AG04449 (cell line): ENCODE data around the gene BTBD10.
"Not testable (repeated sequence)": the region's sequence is repeated elsewhere in the genome, so short reads cannot be mapped to it uniquely, and the experiment has no call there.

Source experiments
- CTCF ChIA-PET: fragments of 350-600 bp; formaldehyde crosslinking; extraction: SDS; loops from one replicate; lab custom pipeline; 2021; ENCODE audit warnings: antibody characterized with exemption; lab: Yijun Ruan, JAX
- POLR2A ChIA-PET: fragments of 400-600, 350-600 bp; formaldehyde crosslinking; extraction: SDS; loops from one replicate; lab custom pipeline; 2020; ENCODE audit warnings: antibody characterized with exemption, inconsistent platforms; lab: Yijun Ruan, JAX
- DNase-seq: peaks from one replicate; pipeline ENCODE4 v3.0.0-alpha.2; 2010; ENCODE audit warnings: low read depth, low spot score
- H3K4me3 ChIP-seq: 2 replicates; pipeline ENCODE4 v1.5.1; 2011; ENCODE audit warnings: low read depth, mild to moderate bottlenecking, control low read depth, low read length
- TF ChIP-seq, protein P1 (sequence below): IDR thresholded peaks from one replicate; pipeline ENCODE4 v1.5.1; 2011; ENCODE audit warnings: mild to moderate bottlenecking, moderate library complexity, low read length, control low read depth, inconsistent platforms; ENCODE audit not compliant: insufficient read depth; ENCODE audit errors: missing control alignments

BTBD10 gene

DNA sequence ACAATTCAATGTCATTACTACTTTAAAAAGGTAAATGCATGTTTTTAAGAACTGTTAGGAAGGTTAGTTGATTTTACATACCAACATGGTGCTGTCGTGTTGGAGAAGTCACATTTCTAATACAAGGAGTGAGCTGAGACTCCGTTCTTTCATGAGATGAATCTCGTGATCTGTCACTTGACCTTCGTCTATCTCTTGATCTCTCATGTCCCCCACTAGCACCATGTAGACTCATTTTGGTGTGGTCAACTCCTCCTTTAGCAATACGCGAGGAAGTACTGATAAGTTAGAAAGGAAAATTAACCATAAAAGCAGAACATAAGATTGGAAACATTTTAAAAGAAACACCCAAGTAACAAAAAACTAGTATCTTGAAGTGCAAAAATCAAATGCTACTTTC is 41.5 kb downstream of the BTBD10 start:
- H3K4me3 ChIP-seq: no peak overlapping the region
- DNase-seq: no peak
- CTCF ChIA-PET: interaction anchor here (0.9 kb wide), 1 partner anchor 211 kb away, joined by 3 read pairs; no protein-coding TSS in a partner anchor
- POLR2A ChIA-PET: no interaction called here
- TF ChIP-seq, protein P1, sequence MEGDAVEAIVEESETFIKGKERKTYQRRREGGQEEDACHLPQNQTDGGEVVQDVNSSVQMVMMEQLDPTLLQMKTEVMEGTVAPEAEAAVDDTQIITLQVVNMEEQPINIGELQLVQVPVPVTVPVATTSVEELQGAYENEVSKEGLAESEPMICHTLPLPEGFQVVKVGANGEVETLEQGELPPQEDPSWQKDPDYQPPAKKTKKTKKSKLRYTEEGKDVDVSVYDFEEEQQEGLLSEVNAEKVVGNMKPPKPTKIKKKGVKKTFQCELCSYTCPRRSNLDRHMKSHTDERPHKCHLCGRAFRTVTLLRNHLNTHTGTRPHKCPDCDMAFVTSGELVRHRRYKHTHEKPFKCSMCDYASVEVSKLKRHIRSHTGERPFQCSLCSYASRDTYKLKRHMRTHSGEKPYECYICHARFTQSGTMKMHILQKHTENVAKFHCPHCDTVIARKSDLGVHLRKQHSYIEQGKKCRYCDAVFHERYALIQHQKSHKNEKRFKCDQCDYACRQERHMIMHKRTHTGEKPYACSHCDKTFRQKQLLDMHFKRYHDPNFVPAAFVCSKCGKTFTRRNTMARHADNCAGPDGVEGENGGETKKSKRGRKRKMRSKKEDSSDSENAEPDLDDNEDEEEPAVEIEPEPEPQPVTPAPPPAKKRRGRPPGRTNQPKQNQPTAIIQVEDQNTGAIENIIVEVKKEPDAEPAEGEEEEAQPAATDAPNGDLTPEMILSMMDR: no peak

- no peak overlapping the region for H3K4me3 ChIP-seq
- no peak for DNase-seq
- TF ChIP-seq, protein P1: no peak
- POLR2A ChIA-PET: no interaction called here
- CTCF ChIA-PET: no interaction called here
These were observed 47.8 kb downstream of the BTBD10 start for GRCh38 chr11:13415201-13415600.

GRCh38 chr11:13405220-13405619 is 57.8 kb downstream of the BTBD10 start:
- POLR2A ChIA-PET: no interaction called here
- CTCF ChIA-PET: interaction anchor here (3.2 kb wide), 1 partner anchor 20 kb away, joined by 10 read pairs; no protein-coding TSS in a partner anchor

GRCh38 chr11:13398335-13398734 is 64.7 kb downstream of the BTBD10 start:
- DNase-seq, CTCF ChIA-PET, POLR2A ChIA-PET, H3K4me3 ChIP-seq: not testable (repeated sequence)

More at GRCh38 chr11:13405220-13405619, 57.8 kb downstream of the BTBD10 start:
- no peak for DNase-seq
- H3K4me3 ChIP-seq: no peak overlapping the region
- TF ChIP-seq, protein P1: no peak

DNA sequence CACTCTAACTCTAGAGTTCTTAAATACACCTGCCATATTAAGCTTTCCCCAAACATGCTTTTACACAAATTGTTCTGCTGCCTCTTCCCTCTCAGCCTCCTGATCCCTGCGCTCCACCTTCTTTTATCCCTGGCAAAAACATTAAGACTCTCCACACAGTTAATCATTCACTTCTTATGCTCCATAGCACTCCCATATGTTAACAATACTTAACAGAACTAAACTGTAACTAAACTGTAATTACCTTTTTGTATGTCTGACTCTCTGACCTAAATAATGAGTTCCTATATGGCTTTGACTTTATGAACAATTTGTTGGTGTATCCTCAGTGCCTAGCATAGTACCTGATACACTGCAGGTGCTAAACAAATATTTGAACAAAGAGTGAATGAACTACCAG is 71.8 kb downstream of the BTBD10 start:
- H3K4me3 ChIP-seq: no peak overlapping the region
- TF ChIP-seq, protein P1: no peak
- no peak for DNase-seq
- POLR2A ChIA-PET: no interaction called here
- CTCF ChIA-PET: interaction anchor here (1.2 kb wide), 1 partner anchor 12 kb away, joined by 3 read pairs; no protein-coding TSS in a partner anchor

DNA sequence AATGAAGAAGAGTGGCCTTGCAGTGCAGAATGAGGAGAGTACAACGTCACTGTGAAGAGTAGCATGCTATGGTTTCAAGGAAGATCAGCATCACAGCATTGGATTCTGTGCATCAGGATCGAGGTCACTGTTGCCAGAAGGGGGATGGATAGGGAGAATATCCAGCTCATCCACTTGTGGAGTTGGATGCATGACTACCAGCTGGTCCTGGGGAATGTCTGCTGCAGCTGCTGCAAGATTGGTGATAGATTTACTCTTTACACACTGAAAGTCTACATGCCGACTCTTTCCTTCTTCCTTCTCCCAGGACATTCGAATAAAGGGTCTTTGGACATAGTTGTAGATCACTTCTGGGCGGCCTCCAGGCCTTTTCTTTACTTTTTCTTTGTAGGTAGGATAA is 74.3 kb downstream of the BTBD10 start:
- TF ChIP-seq, protein P1: no peak
- POLR2A ChIA-PET: no interaction called here
- CTCF ChIA-PET: interaction anchor here (2.2 to 8.3 kb wide), 2 partner anchors 13 to 17 kb away, joined by 8 to 112 read pairs; no protein-coding TSS in a partner anchor
- DNase-seq: no peak
- H3K4me3 ChIP-seq: no peak overlapping the region

GRCh38 chr11:13386567-13386966 is 76.5 kb downstream of the BTBD10 start:
- CTCF ChIA-PET: interaction anchor here (1.1 to 8.3 kb wide), 15 partner anchors 14 to 1098 kb away, joined by 3 to 157 read pairs (median 10); no protein-coding TSS in a partner anchor
- no peak for DNase-seq
- POLR2A ChIA-PET: no interaction called here
- H3K4me3 ChIP-seq: no peak overlapping the region
- TF ChIP-seq, protein P1: no peak
